PC-9 (cell line): ENCODE measurements around the gene CATSPER4.

Experiments used
- EZH2 ChIP-seq: fragments of 200-600 bp; sonication (generic); IDR thresholded peaks from 2 replicates; pipeline ENCODE4 v1.8.0; 2017; ENCODE audit warnings: antibody characterized with exemption, low read depth
- TF ChIP-seq, protein P1 (sequence below): fragments of 200-600 bp; sonication (generic); conservative IDR thresholded peaks from 2 replicates; pipeline ENCODE4 v1.6.1; 2017; ENCODE audit warnings: mixed run types, antibody characterized with exemption, mild to moderate bottlenecking, moderate library complexity

DNA sequence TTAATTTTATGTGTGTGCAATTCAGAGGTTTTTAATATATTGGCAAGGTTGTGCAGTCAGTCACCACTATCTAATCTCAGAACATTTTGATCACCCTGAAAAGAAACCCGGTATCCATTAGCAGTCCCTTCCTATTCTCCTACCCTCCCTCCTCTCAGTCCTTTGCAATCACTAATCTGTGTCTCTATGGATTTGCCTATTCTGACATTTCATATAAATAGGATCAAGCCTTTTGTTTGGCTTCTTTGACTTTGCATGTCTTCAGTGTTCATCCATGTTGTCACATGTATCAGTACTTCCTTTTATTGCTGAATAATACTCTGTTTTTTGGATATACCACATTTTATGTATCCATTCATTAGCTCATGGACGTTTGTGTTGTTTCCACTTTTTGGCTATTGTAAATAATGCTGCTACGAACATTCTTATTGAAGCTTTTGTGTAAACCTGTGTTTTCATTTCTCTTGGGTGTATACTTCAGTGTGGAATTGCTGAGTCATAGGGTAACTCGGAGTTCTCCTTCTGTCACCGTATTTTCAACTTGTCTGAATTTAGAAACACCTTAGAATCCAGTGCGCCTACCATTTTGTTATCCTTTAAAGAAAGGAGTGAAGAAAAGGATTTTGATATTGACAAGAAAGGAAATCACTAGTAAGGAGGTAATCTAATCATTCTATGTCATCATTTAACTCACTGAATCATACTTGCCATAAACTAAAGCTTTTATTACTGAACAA, 47.0 kb downstream of the CATSPER4 start:
- TF ChIP-seq, protein P1, sequence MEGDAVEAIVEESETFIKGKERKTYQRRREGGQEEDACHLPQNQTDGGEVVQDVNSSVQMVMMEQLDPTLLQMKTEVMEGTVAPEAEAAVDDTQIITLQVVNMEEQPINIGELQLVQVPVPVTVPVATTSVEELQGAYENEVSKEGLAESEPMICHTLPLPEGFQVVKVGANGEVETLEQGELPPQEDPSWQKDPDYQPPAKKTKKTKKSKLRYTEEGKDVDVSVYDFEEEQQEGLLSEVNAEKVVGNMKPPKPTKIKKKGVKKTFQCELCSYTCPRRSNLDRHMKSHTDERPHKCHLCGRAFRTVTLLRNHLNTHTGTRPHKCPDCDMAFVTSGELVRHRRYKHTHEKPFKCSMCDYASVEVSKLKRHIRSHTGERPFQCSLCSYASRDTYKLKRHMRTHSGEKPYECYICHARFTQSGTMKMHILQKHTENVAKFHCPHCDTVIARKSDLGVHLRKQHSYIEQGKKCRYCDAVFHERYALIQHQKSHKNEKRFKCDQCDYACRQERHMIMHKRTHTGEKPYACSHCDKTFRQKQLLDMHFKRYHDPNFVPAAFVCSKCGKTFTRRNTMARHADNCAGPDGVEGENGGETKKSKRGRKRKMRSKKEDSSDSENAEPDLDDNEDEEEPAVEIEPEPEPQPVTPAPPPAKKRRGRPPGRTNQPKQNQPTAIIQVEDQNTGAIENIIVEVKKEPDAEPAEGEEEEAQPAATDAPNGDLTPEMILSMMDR = no peak
- no peak for TF ChIP-seq EZH2
